Left lung (tissue), 10 donors: ENCODE data around the gene IFT81. TPM values are rescaled to one million over a fixed set of nuclear protein-coding genes. Genes with fewer than 3 reads are reported as not detected.

ENCODE experiments used
- ATAC-seq: fragments of 200-7000 bp; cut with Tn5 transposase; one replicate; pipeline ENCODE4 v1.9.1; 2020; ENCODE audit warnings: moderate library complexity
- DNase-seq, 4 donors: peaks; one replicate each; pipeline ENCODE4 v3.0.0-alpha.2; 2013 to 2020
- H3K27ac ChIP-seq, 2 donors: fragments of 200-600 bp; sonication (generic) in 1 of 2; one replicate each; pipeline versions ENCODE4 v1.5.0 to v1.8.0; 2020 to 2021
- H3K27me3 ChIP-seq, 2 donors: fragments of 200-600 bp; sonication (generic) in 1 of 2; one replicate each; pipeline versions ENCODE4 v1.5.0 to v1.8.0; 2020 to 2021
- H3K36me3 ChIP-seq, 2 donors: fragments of 200-600 bp; sonication (generic) in 1 of 2; one replicate each; pipeline versions ENCODE4 v1.5.0 to v1.8.0; 2020 to 2021
- H3K4me1 ChIP-seq, 2 donors: fragments of 200-600 bp; one replicate each; pipeline ENCODE4 v1.8.0; 2021
- H3K4me3 ChIP-seq, 2 donors: fragments of 200-600 bp; sonication (generic) in 1 of 2; one replicate each; pipeline versions ENCODE4 v1.5.0 to v1.8.0; 2020 to 2021; ENCODE audit warnings: mild to moderate bottlenecking in 1 of 2
- H3K9me3 ChIP-seq, 2 donors: fragments of 200-600 bp; sonication (generic) in 1 of 2; one replicate each; pipeline versions ENCODE4 v1.5.0 to v1.8.0; 2020 to 2021
- intact Hi-C, 2 donors: fragments of 100-400 bp; cut with DNase I; formaldehyde crosslinking; loops; one replicate each; pipeline versions ENCODE4 v1.11.2 to v1.14.2; 2022
- polyA plus RNA-seq, 6 donors: library from polyadenylated mRNA; unstranded; fragments of 120-200 nt; gene quantifications; one replicate each; pipeline ENCODE4 v1.2.1, GENCODE V29; 2013; ENCODE audit not compliant: insufficient read length in 6 of 6
- total RNA-seq, 2 donors: library from RNA; stranded (reverse); fragmentation: NEBNext Ultra II Directional; extraction: Animal tissue kit (Norgen Biotek cat#: 25700); gene quantifications; one replicate each; pipeline ENCODE4 v1.2.1, GENCODE V29; 2021
- TF ChIP-seq, protein P1 (sequence below), 2 donors: fragments of 200-600 bp; sonication (generic) in 1 of 2; IDR thresholded peaks; one replicate each; pipeline versions ENCODE4 v1.5.0 to v1.8.0; 2021; ENCODE audit warnings: antibody characterized with exemption in 2 of 2
- donor health status: DM: no; HTN: yes; CAD: no.
- donor health status: DM: no; HTN: no; CAD: no.

IFT81 gene
- total and polyA plus RNA-seq, 8 donors, result 11.0 to 47.6 (median 40.8) TPM

DNA sequence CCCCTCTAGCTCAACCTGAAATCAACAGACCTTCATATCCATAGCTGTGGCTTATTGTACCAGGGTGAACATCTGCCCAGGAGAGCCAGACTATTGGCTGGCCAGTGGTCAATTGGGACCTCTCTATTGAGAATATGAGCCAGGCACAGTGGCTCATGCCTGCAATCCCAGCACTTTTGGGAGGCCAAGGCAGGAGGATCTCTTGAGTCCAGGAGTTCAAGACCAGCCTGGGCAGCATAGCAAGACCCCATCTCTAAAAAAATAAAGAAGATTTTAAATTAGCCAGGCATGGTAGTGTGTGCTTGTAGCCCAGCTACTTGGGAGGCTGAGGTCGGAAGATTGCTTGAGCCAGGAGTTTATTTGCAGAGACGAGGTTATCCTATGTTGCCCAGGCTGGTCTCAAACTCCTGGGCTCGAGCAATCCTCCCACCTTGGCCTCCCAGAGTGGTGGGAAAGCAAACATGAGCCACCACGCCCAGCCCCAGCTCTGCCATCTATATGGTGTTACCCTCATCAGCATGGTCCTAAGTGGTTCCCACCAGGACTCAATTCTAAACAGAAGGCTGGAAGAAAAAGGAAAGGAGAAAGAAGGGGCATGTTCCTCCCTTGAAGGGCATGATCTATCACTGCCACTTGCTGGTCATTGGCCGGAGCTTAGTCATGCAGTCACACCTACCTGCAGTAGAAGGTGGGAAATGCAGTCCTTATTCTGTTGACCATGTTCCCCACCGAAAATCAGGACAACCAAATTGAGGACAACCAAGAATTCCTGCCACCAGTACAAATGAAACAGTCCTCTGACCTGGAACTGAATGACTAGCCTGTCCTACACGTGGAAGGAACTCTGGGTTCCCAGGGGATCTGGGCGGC is 33.7 kb upstream of the IFT81 start:
- intact Hi-C loops, result no loop called here
- Histone ChIP-seq H3K36me3 (no peaks in the 10 kb centered on the region), H3K27ac (no peak overlapping the region), H3K4me1 (no peaks in the 10 kb centered on the region), H3K9me3 (no peaks in the 10 kb centered on the region), H3K4me3 (no peak overlapping the region), H3K27me3 (no peaks in the 10 kb centered on the region)
- DNase-seq (no peak), ATAC-seq (no peak)
- TF ChIP-seq, protein P1, sequence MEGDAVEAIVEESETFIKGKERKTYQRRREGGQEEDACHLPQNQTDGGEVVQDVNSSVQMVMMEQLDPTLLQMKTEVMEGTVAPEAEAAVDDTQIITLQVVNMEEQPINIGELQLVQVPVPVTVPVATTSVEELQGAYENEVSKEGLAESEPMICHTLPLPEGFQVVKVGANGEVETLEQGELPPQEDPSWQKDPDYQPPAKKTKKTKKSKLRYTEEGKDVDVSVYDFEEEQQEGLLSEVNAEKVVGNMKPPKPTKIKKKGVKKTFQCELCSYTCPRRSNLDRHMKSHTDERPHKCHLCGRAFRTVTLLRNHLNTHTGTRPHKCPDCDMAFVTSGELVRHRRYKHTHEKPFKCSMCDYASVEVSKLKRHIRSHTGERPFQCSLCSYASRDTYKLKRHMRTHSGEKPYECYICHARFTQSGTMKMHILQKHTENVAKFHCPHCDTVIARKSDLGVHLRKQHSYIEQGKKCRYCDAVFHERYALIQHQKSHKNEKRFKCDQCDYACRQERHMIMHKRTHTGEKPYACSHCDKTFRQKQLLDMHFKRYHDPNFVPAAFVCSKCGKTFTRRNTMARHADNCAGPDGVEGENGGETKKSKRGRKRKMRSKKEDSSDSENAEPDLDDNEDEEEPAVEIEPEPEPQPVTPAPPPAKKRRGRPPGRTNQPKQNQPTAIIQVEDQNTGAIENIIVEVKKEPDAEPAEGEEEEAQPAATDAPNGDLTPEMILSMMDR (IDR thresholded peaks at IDR 0.05), result no peak

DNA sequence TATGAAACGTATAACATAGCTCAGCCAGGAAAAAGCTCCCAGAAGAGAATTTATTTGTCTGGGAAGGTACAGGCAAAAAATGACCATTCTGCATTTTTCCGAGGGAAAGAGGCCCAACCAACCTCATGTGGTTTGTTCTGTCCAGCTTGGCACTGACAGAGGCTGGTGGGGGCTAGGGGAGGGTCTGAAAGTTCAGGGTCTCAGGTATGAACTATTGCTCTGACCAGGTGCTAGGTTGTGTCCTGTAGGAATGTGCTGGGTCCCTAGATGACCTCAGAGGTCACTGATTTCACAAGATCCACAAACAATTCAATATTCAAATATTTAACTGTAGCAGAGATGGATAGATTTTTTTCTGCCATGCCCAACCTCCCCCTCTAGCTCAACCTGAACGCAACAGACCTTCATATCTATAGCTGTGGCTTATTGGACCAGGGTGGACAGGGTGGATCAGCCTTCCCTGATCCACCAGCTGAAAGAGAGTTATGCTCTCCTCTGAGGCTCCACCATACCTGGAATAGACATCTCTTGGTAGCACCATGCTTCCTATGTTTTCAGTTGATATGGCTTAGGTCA is 32.9 kb upstream of the IFT81 start:
- intact Hi-C loops, result no loop called here
- TF ChIP-seq, protein P1 (IDR thresholded peaks at IDR 0.05), result no peak
- no peak overlapping the region for H3K27ac ChIP-seq

DNA sequence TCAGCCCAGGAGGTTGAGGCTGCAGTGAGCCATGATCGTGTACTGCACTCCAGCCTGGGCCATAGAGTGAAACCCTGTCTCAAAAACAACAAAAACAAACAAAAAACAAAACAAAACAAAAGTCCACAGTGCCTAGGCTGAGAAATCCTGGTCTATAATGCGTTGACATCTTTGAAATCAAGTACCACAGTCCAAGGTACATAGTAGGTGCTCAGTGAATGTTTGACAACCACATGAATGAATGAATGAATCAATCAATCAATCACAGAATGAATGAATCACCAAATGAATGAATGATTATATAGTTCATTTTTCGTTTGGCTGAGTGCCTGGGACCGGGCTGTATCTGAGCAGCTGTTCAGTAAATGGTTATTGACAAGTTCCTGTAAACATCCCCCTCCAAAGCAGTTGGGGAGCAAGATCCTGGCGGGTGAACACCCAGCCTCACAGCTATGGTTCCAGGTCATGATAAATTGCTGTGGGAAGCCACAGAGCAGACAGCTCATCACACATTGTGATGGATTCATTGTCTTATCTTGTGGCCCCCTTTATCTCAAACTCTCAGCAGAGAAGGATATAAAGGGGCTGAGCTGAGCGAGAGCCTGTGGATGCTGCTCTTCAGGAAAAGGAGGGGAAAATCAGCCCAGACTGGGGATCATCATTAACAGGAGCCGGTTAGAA is 30.4 kb upstream of the IFT81 start:
- ATAC-seq (no peak), DNase-seq (no peak)
- intact Hi-C loops, result no loop called here
- H3K27ac ChIP-seq, result no peak overlapping the region
- H3K27me3 ChIP-seq, result no peaks in the 10 kb centered on the region
- H3K4me3 ChIP-seq, result no peak overlapping the region
- H3K4me1 ChIP-seq, result no peaks in the 10 kb centered on the region
- no peaks in the 10 kb centered on the region for H3K9me3 ChIP-seq
- H3K36me3 ChIP-seq, result no peaks in the 10 kb centered on the region
- TF ChIP-seq, protein P1 (IDR thresholded peaks at IDR 0.05), result no peak

More for the DNA sequence above, 32.9 kb upstream of the IFT81 start:
- DNase-seq (no peak), ATAC-seq (no peak)
- Histone ChIP-seq H3K36me3 (no peaks in the 10 kb centered on the region), H3K27me3 (no peaks in the 10 kb centered on the region), H3K4me1 (no peaks in the 10 kb centered on the region), H3K4me3 (no peak overlapping the region), H3K9me3 (no peaks in the 10 kb centered on the region)

DNA sequence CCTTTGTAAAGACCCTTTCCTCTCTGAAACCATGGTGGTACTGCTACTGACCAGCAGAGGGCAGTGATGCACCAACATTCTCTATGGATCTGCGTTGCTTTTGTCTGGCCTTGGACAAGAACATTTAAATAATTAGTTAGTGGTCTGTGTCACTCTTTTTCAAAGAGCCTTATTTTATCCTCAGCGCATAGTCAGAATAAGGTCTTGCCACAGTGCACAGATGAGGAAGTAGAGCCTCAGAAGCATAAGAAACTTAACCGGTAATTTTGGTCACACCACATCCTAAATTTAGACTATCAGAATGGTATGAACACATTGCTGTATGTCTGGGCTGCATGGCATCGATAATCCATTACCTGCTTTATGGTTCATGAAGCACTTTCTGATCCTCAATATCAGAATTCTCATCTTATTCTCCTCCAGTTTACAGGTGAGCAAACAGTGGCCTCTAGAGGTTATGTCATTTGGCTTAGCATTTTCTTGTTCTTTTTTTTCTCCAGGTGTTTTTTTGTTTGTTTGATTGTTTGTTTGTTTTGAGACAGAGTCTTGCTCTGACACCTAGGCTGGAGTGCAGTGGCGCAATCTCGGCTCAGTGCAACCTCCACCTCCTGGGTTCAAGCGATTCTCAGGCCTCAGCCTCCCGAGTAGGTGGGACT is 23.7 kb upstream of the IFT81 start:
- peaks cover 0 to 19% of the 10 kb centered on the region in 2 donors for H3K4me1 ChIP-seq
- no peak overlapping the region for H3K27ac ChIP-seq
- ATAC-seq (peak; percentile 91), DNase-seq (peak in 3 of 4 donors; percentile 54 to 83 (median 70))
- TF ChIP-seq, protein P1 (IDR thresholded peaks at IDR 0.05), result peak; percentile 83 to 89
- no peaks in the 10 kb centered on the region for H3K9me3 ChIP-seq
- no peak overlapping the region for H3K4me3 ChIP-seq
- intact Hi-C loops, result loop anchor here in 1 of 2 donors (10.0 kb wide), 1 partner anchor 334 kb away; no protein-coding TSS in a partner anchor
- no peaks in the 10 kb centered on the region for H3K27me3 ChIP-seq
- H3K36me3 ChIP-seq, result no peaks in the 10 kb centered on the region
